Measurements from ENCODE around the gene PCDHGC3.
"Not testable (repeated sequence)": the region's sequence is repeated elsewhere in the genome, so short reads cannot be mapped to it uniquely, and the experiment has no call there.

The PCDHGC3 gene

DNA sequence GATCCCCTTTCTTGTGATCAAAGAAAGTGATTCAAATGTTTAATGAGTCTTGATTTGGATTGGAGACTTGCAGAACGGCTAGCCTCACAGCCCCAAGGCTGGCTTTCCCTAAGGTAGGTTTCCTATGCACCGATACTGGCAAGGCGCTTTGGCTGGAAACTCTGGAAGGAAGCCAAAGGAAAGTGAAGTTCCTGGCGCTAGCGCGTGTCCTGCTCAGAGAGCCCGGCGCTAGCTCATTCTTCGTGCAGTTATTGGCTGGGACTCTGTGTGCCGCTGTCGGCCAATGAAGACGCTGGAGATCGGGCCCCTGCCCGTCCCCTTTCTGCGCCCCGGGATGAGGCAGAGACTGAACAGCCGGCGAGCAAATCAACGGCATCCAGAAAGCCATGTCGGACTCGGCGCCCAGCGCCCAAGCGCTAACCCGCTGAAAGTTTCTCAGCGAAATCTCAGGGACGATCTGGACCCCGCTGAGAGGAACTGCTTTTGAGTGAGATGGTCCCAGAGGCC is at the start of gene PCDHGC3:
Gene PCDHGC3, plus strand, starts transcription at position 342 of the 507 bp plus-strand sequence. Its CDS starts 151 bp downstream, at position 493.
- no peak; the same call in 1 of the 2 replicates for TF ChIP-seq MYC (IDR thresholded peaks at IDR 0.05; ENCODE audit: low read depth, low read length)
- TF ChIP-seq, protein P1, sequence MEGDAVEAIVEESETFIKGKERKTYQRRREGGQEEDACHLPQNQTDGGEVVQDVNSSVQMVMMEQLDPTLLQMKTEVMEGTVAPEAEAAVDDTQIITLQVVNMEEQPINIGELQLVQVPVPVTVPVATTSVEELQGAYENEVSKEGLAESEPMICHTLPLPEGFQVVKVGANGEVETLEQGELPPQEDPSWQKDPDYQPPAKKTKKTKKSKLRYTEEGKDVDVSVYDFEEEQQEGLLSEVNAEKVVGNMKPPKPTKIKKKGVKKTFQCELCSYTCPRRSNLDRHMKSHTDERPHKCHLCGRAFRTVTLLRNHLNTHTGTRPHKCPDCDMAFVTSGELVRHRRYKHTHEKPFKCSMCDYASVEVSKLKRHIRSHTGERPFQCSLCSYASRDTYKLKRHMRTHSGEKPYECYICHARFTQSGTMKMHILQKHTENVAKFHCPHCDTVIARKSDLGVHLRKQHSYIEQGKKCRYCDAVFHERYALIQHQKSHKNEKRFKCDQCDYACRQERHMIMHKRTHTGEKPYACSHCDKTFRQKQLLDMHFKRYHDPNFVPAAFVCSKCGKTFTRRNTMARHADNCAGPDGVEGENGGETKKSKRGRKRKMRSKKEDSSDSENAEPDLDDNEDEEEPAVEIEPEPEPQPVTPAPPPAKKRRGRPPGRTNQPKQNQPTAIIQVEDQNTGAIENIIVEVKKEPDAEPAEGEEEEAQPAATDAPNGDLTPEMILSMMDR (IDR thresholded peaks at IDR 0.05; ENCODE audit: low read depth, low read length): no peak
- TF ChIP-seq, protein P2, sequence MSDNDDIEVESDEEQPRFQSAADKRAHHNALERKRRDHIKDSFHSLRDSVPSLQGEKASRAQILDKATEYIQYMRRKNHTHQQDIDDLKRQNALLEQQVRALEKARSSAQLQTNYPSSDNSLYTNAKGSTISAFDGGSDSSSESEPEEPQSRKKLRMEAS (IDR thresholded peaks at IDR 0.05; ENCODE audit: low read depth, low read length): no peak
- no peak for TF ChIP-seq POLR2A (IDR thresholded peaks at IDR 0.05; ENCODE audit: extremely low read depth, insufficient read length)
- peak within 1 kb of the TSS; percentile 91 for H3K4me3 ChIP-seq (ENCODE audit: low read depth, low read length)
- peak; percentile 89 for DNase-seq (ENCODE audit: low read depth)

DNA sequence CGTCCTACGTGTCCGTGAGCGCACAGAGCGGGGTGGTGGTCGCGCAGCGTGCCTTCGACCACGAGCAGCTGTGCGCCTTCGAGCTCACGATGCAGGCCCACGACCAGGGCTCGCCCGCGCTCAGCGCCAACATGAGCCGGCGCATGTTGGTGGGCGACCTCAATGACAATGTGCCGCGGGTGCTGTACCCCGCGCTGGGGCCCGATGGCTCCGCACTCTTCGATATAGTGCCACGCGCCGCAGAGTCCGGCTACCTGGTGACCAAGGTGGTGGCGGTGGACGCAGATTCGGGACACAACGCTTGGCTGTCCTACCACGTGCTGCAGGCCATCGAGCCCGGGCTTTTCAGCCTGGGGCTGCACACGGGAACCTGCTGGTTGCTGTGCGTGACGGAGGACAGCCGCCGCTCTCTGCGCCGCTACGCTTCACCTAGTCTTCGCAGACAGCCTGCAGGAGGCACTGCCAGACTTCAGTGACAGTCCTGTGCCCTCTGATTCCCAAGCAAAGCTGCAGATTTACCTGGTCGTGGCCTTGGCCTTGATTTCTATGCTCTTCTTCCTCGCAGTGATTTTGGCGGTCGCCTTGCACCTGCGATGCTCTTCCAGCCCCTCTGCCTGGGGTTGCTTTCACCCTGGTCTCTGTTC is 47.9 kb upstream of the PCDHGC3 start:
- TF ChIP-seq, protein P1 (IDR thresholded peaks at IDR 0.05; ENCODE audit: low read depth, low read length): no peak
- TF ChIP-seq, protein P2 (IDR thresholded peaks at IDR 0.05; ENCODE audit: low read depth, low read length): no peak
- TF ChIP-seq MYC (IDR thresholded peaks at IDR 0.05; ENCODE audit: low read depth, low read length) (no peak), POLR2A (IDR thresholded peaks at IDR 0.05; ENCODE audit: extremely low read depth, insufficient read length) (no peak)
- H3K4me3 ChIP-seq (ENCODE audit: low read depth, low read length): no peak overlapping the region
- DNase-seq (ENCODE audit: low read depth): no peak

DNA sequence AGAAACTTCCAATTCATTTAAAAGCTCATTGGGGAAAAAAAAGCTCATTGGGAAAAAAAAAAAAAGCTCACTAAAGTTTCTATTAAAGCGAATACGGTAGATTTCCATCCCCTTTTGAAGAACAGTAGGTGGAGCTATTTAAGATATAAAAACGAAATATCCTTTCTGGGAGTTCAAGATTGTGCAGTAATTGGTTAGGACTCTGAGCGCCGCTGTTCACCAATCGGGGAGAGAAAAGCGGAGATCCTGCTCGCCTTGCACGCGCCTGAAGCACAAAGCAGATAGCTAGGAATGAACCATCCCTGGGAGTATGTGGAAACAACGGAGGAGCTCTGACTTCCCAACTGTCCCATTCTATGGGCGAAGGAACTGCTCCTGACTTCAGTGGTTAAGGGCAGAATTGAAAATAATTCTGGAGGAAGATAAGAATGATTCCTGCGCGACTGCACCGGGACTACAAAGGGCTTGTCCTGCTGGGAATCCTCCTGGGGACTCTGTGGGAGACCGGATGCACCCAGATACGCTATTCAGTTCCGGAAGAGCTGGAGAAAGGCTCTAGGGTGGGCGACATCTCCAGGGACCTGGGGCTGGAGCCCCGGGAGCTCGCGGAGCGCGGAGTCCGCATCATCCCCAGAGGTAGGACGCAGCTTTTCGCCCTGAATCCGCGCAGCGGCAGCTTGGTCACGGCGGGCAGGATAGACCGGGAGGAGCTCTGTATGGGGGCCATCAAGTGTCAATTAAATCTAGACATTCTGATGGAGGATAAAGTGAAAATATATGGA is 45.2 kb upstream of the PCDHGC3 start, which contains the start of gene PCDHGA12:
Gene PCDHGA12, plus strand, starts transcription at position 176 of the 782 bp plus-strand sequence. Its CDS starts 253 bp downstream, at position 429.
- H3K4me3 ChIP-seq (ENCODE audit: low read depth, low read length): peak within 1 kb of the TSS; percentile 42
- no peak for TF ChIP-seq POLR2A (IDR thresholded peaks at IDR 0.05; ENCODE audit: extremely low read depth, insufficient read length)
- TF ChIP-seq, protein P2 (IDR thresholded peaks at IDR 0.05; ENCODE audit: low read depth, low read length): no peak
- TF ChIP-seq, protein P1 (IDR thresholded peaks at IDR 0.05; ENCODE audit: low read depth, low read length): peak; percentile 67
- peak; percentile 48; the same call in 1 of the 2 replicates for TF ChIP-seq MYC (IDR thresholded peaks at IDR 0.05; ENCODE audit: low read depth, low read length)

DNA sequence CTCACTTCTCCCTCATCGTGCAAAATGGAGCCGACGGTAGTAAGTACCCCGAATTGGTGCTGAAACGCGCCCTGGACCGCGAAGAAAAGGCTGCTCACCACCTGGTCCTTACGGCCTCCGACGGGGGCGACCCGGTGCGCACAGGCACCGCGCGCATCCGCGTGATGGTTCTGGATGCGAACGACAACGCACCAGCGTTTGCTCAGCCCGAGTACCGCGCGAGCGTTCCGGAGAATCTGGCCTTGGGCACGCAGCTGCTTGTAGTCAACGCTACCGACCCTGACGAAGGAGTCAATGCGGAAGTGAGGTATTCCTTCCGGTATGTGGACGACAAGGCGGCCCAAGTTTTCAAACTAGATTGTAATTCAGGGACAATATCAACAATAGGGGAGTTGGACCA is 44.5 kb upstream of the PCDHGC3 start:
- H3K4me3 ChIP-seq (ENCODE audit: low read depth, low read length): peak overlapping the region; percentile 42
- DNase-seq (ENCODE audit: low read depth): no peak
- TF ChIP-seq, protein P1 (IDR thresholded peaks at IDR 0.05; ENCODE audit: low read depth, low read length): no peak
- TF ChIP-seq MYC (IDR thresholded peaks at IDR 0.05; ENCODE audit: low read depth, low read length): no peak
- TF ChIP-seq, protein P2 (IDR thresholded peaks at IDR 0.05; ENCODE audit: low read depth, low read length): no peak
- TF ChIP-seq POLR2A (IDR thresholded peaks at IDR 0.05; ENCODE audit: extremely low read depth, insufficient read length): no peak

More for the DNA sequence above, 45.2 kb upstream of the PCDHGC3 start, which contains the start of gene PCDHGA12:
- peak; percentile 88 for DNase-seq (ENCODE audit: low read depth)

DNA sequence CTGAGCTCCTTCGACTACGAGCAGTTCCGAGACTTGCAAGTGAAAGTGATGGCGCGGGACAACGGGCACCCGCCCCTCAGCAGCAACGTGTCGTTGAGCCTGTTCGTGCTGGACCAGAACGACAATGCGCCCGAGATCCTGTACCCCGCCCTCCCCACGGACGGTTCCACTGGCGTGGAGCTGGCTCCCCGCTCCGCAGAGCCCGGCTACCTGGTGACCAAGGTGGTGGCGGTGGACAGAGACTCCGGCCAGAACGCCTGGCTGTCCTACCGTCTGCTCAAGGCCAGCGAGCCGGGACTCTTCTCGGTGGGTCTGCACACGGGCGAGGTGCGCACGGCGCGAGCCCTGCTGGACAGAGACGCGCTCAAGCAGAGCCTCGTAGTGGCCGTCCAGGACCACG is 43.5 kb upstream of the PCDHGC3 start:
- not testable (repeated sequence) for DNase-seq (ENCODE audit: low read depth); H3K4me3 ChIP-seq (ENCODE audit: low read depth, low read length)

DNA sequence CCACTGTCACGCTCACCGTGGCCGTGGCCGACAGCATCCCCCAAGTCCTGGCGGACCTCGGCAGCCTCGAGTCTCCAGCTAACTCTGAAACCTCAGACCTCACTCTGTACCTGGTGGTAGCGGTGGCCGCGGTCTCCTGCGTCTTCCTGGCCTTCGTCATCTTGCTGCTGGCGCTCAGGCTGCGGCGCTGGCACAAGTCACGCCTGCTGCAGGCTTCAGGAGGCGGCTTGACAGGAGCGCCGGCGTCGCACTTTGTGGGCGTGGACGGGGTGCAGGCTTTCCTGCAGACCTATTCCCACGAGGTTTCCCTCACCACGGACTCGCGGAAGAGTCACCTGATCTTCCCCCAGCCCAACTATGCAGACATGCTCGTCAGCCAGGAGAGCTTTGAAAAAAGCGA is 43.0 kb upstream of the PCDHGC3 start:
- H3K4me3 ChIP-seq (ENCODE audit: low read depth, low read length); DNase-seq (ENCODE audit: low read depth): not testable (repeated sequence)

All from NB4 (cell line).